GM18517 (cell line): ENCODE data around the gene ERBB2.

Experiments
- ATAC-seq: cut with Tn5 transposase; IDR thresholded peaks from one replicate; pipeline ENCODE4 v1.9.1; 2021; ENCODE audit warnings: mild to moderate bottlenecking, moderate library complexity; ENCODE audit not compliant: unreplicated experiment

Gene ERBB2

DNA sequence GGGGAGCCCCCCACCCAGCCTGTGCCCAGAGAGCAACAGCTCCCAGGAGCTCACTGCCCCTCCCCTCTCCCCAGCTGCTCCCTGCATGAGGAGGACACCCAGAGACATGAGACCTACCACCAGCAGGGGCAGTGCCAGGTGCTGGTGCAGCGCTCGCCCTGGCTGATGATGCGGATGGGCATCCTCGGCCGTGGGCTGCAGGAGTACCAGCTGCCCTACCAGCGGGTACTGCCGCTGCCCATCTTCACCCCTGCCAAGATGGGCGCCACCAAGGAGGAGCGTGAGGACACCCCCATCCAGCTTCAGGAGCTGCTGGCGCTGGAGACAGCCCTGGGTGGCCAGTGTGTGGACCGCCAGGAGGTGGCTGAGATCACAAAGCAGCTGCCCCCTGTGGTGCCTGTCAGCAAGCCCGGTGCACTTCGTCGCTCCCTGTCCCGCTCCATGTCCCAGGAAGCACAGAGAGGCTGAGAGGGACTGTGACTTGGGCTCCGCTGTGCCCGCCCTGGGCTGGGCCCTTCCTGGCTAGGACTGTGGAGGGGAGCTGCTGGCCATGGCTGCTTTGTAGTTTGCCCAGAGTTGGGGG, 34.1 kb upstream of the ERBB2 start:
- ATAC-seq, result no peak

- ATAC-seq, result no peak
These were observed 33.6 kb upstream of the ERBB2 start for GRCh38 chr17:39666231-39666600.

DNA sequence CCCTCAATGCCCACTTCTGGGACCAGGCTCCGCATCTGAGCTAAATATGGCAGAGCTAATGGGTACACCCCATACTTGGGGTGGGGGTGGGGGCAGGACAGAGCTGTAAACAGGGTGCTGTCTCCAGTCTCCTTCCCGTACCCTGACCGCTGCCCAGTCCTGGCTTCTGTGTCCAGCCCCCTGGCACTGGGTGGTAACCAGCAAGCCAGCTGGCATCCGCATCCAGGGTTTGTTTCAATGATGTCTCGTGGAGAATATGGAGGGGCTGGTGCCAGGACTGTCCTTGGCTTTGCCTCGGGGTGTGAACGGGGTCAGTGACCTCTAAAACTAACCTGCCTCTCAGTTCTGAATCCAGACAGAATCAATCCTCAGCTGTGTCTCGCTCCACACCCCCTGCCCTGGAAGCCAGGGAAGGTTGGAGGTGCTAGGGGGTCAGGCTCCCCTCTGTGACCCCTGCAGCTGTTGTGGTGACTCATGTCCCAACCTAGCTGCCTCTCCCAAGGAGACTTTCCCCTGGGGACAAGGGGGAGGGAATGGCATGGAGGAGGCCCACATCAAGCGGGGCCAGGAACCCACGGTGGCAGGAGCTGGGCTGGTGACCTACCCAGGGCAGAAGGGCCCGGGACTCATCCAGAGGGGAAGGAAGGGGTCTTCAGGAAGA, 33.1 kb upstream of the ERBB2 start:
- no peak for ATAC-seq

DNA sequence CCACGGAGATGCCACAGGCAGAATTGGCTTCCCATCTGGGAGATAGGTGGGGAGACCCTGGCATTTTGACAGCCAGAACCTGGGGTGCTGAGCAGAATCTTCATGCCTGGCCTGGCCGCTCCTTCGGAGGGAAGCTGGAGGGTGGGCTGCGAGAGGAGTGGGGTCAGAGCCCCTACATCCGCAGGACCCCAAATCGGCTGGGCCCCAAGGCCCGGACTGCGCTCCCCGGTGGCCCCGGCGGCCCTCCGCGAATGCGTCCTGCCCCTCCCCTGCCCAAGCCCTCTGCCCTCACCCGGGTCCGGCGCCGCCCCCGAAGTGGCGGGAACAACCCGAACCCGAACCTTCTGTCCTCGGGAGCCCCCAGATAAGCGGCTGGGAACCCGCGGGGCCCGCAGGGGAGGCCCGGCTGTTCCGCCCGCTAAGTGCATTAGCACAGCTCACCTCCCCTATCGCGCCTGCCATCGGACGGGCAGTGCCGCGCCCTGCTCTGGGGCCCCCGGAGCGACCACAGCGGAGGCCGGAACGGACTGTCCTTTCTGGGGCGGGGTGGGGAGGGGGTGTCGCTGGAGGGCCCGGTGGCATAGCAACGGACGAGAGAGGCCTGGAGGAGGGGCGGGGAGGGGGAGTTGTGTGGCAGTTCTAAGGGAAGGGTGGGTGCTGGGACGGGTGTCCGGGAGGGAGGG, 32.5 kb upstream of the ERBB2 start:
- no peak for ATAC-seq

- ATAC-seq, result no peak
These were observed 31.6 kb upstream of the ERBB2 start, which contains the start of gene PNMT for GRCh38 chr17:39667945-39668924. Gene PNMT (plus strand): TSS chr17:39668453. CDS start chr17:39668476, 23 bp downstream.

DNA sequence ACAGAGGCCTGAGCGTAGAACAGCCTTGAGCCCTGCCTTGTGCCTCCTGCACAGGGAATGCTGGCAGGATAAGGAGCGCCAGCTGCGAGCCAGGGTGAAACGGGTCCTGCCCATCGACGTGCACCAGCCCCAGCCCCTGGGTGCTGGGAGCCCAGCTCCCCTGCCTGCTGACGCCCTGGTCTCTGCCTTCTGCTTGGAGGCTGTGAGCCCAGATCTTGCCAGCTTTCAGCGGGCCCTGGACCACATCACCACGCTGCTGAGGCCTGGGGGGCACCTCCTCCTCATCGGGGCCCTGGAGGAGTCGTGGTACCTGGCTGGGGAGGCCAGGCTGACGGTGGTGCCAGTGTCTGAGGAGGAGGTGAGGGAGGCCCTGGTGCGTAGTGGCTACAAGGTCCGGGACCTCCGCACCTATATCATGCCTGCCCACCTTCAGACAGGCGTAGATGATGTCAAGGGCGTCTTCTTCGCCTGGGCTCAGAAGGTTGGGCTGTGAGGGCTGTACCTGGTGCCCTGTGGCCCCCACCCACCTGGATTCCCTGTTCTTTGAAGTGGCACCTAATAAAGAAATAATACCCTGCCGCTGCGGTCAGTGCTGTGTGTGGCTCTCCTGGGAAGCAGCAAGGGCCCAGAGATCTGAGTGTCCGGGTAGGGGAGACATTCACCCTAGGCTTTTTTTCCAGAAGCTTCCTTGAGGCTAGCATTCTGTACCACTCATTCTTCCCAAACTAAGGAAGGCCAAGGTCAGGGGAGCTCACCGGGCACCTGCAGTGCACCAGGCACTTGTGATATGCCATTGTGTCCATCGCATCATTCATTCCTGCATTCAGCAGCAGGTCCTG, 29.7 kb upstream of the ERBB2 start:
- ATAC-seq, result no peak

GRCh38 chr17:39670746-39671145, 29.1 kb upstream of the ERBB2 start:
- no peak for ATAC-seq

DNA sequence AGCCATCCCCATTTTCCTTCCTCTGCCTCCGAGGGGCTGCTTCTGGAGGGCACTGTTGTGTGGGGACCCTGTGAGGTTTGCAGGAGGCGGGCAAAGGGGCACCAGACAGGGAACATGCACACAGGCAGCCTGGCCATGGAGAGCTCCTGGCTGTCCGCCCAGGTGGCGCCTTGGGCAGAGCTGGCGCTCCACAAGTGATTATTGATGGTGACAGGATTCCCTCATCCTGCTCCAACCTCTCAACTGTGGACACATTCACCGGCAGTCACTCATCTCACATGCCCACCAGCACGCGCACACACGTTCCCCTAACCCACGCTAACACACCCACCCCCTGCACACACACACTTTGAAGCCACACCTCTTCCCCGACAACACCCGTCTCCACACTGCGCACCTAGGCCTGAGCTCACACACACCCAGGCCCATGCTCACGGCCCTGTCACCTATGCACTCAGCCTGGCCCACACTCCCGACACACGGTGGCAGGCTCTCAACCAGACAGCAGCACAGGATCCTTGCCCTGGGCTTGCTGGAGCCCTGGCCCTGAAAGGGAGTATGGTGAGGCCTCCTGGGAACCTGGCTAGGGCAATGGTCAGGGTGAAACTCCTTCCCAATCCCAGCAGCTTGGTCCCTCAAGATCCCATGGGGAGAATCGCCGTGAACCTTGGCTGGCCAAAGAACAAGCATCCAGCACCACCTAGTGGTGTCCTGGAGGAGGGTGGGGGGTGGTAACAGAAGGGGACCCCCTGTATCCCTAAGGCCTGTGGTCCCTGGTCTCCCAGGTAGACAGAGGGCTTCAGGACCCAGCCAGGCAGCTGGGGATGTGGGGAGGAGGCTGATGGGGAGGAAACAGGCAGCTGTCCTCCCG, 28.0 kb upstream of the ERBB2 start:
- no peak for ATAC-seq

GRCh38 chr17:39672522-39673334, 27.1 kb upstream of the ERBB2 start:
- ATAC-seq, result no peak

DNA sequence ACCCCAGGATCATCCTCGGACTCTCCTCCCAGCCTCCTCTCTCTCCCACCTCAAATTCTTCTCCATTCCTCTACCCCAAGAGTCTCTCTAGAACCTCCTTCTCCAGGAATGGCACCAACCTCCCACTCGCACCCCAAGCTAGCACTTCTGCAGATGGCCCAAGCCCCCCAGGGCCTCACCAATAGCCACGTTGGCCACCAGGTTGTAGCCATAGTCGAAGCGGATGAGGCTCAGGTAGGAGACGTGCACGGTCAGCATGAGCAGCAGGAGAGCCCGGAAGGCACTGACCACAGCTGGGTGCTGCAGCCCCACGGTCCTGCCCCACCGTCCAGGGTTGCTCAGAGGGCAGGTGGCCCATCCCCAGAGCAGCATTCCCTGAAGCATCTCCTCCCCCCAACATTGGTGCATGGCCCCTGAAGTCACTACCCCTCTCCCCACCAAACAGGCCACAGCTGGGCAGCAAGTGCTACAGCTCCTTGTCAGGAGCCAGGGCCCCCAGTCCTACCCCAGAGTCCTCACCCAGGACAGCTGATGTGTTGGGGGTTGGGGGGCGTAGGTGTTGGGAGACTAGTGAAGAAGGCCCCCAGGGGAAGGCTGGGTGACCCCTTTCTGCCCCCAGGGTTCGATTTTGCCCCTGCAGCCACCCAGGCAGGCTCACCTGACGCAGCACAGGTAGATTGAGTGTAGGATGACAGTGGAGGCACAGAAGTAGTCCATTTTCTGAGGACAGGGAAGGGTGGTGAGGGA, 26.4 kb upstream of the ERBB2 start:
- ATAC-seq, result no peak

GRCh38 chr17:39674179-39674578, 25.7 kb upstream of the ERBB2 start:
- no peak for ATAC-seq

- ATAC-seq, result no peak
These were observed 25.0 kb upstream of the ERBB2 start for GRCh38 chr17:39674702-39675389.

GRCh38 chr17:39675390-39676082, 24.3 kb upstream of the ERBB2 start:
- no peak for ATAC-seq

DNA sequence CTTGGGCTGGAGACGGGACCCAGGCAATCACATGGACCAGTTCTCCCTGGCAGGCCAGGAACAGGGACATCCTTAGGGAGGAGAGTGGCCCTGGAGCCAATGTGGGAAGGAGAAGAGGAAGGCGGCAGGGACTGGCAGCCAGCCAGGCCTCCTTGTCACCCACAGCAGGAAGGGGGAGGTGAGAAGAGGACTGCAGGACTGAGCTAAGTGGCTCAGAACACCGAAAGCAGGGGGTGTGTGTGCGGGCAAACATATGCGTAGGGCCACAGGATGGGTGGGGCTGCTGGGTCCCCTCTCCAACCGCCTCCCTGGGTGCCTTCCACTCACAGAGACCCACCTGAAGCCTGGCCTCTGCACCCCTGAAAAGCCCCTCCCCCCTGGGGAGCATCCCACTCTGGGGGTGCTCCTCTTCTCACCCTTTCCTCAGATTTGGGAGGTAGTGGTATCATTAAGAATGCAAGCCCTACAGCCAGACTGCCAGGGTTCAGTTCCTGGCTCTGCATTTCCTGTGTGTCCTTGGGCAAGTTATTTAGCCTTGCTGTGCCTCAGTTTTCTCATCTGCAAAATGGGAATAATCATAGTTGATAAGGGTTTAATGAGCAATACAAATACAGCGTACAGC, 23.6 kb upstream of the ERBB2 start:
- ATAC-seq, result no peak

GRCh38 chr17:39677072-39677471, 22.8 kb upstream of the ERBB2 start:
- no peak for ATAC-seq
